HT1080 (cell line): Measurements from ENCODE around the gene MTMR4. TPM values are rescaled to one million over a fixed set of nuclear protein-coding genes. Genes with fewer than 3 reads are reported as not detected.
"Not testable (repeated sequence)": the region's sequence is repeated elsewhere in the genome, so short reads cannot be mapped to it uniquely, and the experiment has no call there.

ENCODE experiments used
- DNase-seq: peaks from one replicate; pipeline ENCODE4 v3.0.0-alpha.2; 2015; ENCODE audit warnings: low read depth
- total RNA-seq: library from RNA; depleted of rRNA; stranded (reverse); fragments of >200 nt; shearing (Covaris generic); gene quantifications from 2 replicates; pipeline ENCODE4 v1.2.3, GENCODE V29; 2014

MTMR4 gene
- total RNA-seq, 1 experiment from 2014 or later: 34.4 TPM

GRCh38 chr17:58493506-58493905 lies 20.9 kb downstream of the MTMR4 start:
- no peak for DNase-seq

- no peak for DNase-seq
These were observed 22.0 kb downstream of the MTMR4 start for GRCh38 chr17:58492238-58493121.

- no peak for DNase-seq
These were observed 22.9 kb downstream of the MTMR4 start for GRCh38 chr17:58491510-58492045.

GRCh38 chr17:58488428-58488890 lies 26.0 kb downstream of the MTMR4 start:
- no peak for DNase-seq

- no peak for DNase-seq
These were observed 26.6 kb downstream of the MTMR4 start, which contains the start of gene HSF5 for GRCh38 chr17:58487589-58488427. Gene HSF5, minus strand, starts transcription at chr17:58488408. Its CDS starts 134 bp downstream, at chr17:58488274.

- DNase-seq: no peak
These were observed 29.8 kb downstream of the MTMR4 start for GRCh38 chr17:58484600-58484999.

GRCh38 chr17:58481798-58482197 lies 32.6 kb downstream of the MTMR4 start:
- DNase-seq: not testable (repeated sequence)

GRCh38 chr17:58480090-58480489 lies 34.3 kb downstream of the MTMR4 start:
- no peak for DNase-seq

- DNase-seq: no peak
These were observed 37.6 kb downstream of the MTMR4 start for GRCh38 chr17:58476812-58477211.

GRCh38 chr17:58475985-58476384 lies 38.5 kb downstream of the MTMR4 start:
- no peak for DNase-seq

- no peak for DNase-seq
These were observed 44.1 kb downstream of the MTMR4 start for GRCh38 chr17:58470356-58470755.

GRCh38 chr17:58468944-58469343 lies 45.5 kb downstream of the MTMR4 start:
- DNase-seq: no peak

GRCh38 chr17:58455491-58455890 lies 58.9 kb downstream of the MTMR4 start:
- DNase-seq: no peak

- DNase-seq: peak; percentile 37
These were observed 61.7 kb downstream of the MTMR4 start for GRCh38 chr17:58452738-58453137.

GRCh38 chr17:58447039-58447975 lies 67.1 kb downstream of the MTMR4 start:
- peak; percentile 74 for DNase-seq

- no peak for DNase-seq
These were observed 68.4 kb downstream of the MTMR4 start for GRCh38 chr17:58446086-58446485.
